T-helper 1 cell treated with Interleukin-12 subunit alpha and Interleukin-12 subunit beta and Interleukin-4 antibody, amounts not matched to agents 30 ng/mL and 1 ng/mL, for 36 hours (primary cell): ENCODE data around the gene ANXA2R. TPM values are rescaled to one million over a fixed set of nuclear protein-coding genes. Genes with fewer than 3 reads are reported as not detected.
"Not testable (repeated sequence)": the region's sequence is repeated elsewhere in the genome, so short reads cannot be mapped to it uniquely, and the experiment has no call there.

Experiments used
- intact Hi-C: fragments of 100-400 bp; cut with micrococcal nuclease; formaldehyde crosslinking; loops from one replicate; pipeline ENCODE4 v1.15.1; 2024
- total RNA-seq: library from RNA; stranded (reverse); gene quantifications from 2 replicates; pipeline ENCODE4 v1.2.3, GENCODE V29; 2022

The ANXA2R gene
- total RNA-seq, 1 donor from 2014 or later: 9.7 TPM

DNA sequence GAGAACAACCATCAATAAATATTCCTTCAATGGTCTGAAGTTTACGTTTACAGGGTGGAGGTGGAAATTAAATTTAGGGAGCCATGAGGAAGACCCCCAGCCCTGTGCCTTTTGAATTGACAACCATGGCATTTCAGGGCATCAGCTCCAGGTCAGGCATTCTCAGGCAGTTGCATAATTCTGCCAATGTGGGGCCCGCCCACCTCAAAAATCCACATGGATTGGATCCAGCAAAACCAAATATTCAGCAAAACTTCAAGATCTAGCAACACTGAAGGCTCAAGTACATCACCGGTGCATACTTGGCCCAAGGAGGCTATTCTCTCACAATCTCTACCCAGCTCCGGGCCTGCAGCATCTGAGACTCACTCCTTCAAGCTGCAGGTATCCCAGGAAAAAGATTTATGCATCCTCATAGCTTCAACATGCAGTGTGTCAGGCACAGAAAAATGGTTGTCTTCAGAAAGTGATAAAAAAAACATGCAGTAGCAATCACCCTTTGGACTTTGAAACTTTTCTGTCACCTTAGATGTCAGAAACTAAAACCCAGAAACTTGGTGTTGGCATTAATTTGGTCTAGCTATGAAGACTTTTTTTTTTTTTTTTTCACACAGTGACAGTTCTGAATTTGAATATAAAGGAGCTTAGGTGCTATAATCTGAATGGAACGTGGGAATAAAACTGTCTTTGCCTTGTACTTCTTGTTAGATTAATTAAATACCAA lies 21.4 kb upstream of the ANXA2R start:
- intact Hi-C loops: no loop called here

DNA sequence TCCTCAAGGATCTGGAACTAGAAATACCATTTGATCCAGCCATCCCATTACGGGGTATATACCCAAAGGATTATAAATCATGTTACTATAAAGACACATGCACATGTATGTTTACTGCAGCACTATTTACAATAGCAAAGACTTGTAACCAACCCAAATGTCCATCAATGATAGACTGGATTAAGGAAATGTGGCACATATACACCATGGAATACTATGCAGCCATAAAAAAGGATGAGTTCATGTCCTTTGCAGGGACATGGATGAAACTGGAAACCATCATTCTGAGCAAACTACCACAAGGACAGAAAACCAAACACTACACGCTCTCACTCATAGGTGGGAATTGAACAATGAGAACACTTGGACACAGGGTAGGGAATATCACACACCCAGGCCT lies 19.9 kb upstream of the ANXA2R start:
- intact Hi-C loops: not testable (repeated sequence)

DNA sequence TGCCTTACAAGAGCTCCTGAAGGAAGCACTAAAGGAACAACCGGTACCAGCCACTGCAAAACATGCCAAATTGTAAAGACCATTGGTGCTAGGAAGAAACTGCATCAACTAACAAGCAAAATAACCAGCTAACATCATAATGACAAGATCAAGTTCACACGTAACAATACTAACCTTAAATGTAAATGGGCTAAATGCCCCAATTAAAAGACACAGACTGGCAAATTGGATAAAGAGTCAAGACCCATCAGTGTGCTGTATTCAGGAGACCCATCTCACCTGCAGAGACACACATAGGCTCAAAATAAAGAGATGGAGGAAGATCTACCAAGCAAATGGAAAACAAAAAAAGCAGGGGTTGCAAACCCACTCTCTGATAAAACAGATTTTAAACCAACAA lies 15.0 kb upstream of the ANXA2R start:
- intact Hi-C loops: not testable (repeated sequence)

DNA sequence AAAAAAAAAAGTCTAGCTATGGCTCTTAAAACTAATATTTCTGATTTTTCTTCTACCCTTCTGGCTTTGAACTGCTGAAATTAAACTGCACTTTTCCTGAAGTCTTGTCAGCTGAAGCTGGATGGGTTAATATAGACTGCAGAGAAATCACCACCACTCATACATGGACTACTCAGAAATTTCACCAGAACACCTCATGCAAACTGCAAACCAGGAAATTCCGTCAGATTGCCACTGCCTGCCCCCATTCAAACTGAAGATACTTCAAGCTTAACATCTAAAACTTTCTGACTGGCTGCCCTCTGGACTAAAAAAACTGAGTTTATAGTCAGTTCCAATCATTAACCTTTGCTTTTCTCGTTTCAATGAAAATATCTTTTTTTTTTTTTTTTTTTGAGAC lies 11.6 kb upstream of the ANXA2R start:
- intact Hi-C loops: no loop called here

DNA sequence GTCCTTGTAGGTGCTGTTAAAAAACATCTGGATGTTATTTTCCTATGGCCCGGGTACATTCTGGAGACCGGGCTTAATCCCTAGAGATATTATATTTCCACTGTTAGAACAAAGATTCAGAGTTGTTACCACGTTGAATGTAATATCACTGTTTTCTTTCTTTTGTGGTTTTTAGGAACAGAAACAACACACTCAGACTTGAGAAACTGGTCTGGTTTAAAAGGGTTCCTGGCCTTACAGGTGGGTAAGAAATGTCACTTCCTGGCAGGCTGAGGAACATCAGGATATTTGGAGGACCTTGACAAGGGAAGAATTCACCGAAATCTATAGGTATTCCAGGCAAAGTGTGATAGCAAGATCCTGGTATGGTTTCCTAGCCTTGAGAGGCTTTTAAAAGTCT lies 10.3 kb upstream of the ANXA2R start:
- intact Hi-C loops: no loop called here

DNA sequence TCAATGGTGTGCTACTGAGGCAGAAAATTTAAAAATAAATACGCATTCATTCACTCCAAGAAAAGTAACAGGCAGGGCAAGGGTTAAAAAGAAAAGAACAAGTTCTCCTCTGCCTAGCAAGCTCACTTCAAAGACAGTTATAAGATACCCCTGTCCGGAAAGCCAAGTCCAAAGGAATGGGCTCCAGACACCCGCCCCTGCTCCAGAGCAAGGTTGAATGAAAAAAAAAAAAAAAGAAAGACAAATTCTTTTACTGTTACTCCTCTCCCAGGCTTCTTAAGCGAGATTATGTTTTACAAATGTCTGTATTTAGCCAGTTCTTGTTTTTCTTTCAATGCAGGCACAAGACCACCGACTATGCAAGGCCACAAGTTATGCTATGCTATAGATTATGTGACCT lies 9.1 kb upstream of the ANXA2R start:
- intact Hi-C loops: no loop called here

DNA sequence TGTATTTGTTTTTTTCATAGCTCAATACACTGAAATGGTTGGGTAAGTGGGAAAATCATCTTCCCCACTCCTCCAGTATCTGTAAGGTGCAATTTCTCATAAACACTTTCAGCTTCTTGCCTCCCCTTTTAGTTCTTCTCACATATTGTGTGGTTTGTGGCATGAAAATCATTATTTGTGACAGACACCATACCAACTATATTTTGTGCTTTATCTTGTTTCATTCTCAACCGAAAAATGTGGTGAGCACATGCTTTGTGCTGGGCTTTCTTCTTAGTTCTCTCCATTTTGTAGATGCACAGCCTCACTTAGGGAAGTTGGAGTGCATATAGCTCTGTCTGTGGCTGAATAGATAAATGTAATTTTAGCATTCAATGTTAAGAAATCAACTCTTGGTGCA lies 6.4 kb upstream of the ANXA2R start:
- intact Hi-C loops: no loop called here

DNA sequence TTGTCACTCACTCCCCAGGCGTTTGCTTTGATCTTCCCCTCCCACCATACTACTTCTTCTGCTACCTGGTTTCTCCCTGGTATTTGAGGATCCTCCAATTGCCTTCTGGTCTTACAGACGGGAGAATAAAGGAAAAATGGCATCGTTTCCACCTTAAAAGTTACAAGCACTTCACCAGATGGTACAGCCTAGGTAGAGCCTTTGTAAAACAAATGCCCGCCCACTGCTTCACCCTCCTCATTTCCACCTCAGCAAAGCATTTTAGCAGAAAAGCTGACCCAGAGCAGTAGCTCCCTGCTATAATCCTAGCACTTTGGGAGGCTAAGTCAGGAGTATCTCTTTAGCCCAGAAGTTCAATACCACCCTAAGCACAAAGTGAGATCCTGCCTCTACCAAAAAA lies 5.1 kb upstream of the ANXA2R start:
- intact Hi-C loops: no loop called here

DNA sequence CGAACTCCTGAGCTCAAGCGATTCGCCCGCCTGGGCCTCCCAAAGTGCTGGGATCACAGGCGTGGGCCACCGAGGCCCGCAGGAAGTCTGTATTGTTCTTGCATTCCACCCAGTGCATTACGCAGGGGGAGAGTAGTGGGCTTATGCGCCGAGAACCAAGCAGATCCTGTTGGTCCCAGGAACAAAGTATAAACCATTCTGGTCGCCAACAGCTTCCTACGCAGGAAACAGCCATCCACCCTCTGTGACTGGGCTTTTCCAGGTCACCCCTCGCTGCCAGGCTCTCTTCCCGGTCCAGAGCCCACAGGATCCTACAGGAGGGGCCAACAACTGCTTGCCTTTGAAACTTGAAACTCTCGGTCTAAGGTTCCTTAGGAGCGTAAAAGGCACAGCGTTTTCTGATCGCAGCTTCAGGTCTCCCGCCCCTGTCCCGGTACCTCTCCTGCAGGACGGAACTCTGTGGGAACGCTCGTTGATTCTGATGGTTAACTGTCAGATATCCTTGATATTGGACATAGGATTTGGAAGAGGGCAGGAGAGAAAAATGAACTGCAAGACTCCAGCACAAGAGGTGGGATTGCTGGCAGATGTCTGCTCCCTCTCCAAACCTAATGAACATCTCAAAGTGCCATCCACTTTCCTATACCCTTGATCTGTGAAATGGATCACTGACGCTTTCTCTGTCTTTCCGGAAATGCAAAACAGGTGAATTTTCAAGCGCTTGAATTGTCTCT lies 4.2 kb upstream of the ANXA2R start:
- intact Hi-C loops: no loop called here

DNA sequence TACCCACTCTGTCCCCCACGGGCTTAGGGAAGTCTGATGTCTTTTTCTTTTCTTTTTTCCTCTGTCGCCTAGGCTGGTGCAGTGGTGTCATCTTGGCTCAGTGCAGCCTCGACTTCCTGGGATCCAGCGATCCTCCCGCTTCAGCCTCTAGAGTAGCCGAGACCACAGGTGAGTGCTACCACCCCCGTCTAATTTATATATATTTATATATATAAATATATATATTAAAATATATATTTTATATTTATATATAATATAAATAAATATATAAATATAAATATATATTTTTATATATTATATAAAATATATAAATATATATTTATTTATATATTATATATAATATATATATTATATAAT lies 3.3 kb upstream of the ANXA2R start:
- intact Hi-C loops: no loop called here

DNA sequence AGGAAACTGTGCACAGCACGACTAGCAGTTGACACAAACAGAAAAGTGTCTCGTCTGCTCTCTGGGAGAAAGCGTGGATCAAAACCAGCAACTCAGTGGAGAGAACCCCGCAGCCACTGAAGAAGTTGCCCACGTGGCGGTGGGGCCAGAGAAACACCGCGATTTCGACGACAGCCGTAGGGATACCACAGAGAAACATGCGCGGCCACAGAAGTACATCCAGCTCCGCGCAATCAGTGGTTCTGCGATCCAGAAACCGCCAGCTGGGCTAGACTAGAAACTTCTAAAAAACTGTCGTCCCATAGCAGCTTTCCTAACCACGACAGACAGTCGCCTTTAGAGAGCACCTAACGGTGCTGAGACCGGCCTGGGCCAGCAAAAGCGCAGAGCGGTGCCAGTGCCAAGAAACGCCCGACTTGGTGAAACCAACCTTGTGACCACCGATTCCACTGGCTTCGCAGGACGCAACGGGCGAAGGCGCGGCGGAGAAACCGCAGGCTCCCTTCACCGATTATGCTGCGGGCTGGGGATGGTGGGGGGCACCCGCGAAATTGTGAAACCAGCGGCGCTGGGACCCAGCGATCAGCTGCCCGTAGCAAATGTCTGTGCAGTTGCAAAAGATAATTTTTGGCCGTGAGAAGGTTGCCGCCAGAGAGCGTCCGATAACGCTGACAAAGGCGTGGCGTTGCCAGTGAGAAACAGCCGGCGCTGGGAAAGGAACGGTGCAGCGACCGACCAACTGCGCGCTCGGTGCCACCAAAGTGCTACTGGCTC lies 2.7 kb upstream of the ANXA2R start:
- intact Hi-C loops: loop anchor here (1.0 kb wide), 1 partner anchor 441 kb away; no protein-coding TSS in a partner anchor

DNA sequence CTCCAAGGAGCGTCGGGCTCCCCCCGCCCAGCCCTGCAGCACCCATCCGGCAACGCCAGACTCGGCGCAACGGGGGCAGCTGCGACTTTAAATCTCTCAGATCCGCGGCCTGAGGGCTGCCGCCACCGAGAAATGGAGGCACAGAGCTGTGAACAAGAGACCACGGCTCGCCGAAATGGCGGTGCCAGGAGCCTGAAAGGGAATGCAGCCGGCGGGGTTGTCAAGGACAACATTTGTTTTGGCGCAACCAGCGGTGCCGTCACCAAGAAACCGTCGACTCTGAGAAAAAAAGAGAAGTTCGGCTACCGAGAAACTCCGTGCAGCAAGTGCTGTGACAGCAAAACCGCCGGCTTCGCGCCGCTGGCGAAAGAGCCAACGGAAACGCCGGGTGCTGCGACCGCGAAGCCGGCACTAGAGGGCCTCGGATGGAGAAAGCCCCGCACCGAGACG lies 2.1 kb upstream of the ANXA2R start:
- intact Hi-C loops: loop anchor here (1.0 kb wide), 1 partner anchor 442 kb away; no protein-coding TSS in a partner anchor

DNA sequence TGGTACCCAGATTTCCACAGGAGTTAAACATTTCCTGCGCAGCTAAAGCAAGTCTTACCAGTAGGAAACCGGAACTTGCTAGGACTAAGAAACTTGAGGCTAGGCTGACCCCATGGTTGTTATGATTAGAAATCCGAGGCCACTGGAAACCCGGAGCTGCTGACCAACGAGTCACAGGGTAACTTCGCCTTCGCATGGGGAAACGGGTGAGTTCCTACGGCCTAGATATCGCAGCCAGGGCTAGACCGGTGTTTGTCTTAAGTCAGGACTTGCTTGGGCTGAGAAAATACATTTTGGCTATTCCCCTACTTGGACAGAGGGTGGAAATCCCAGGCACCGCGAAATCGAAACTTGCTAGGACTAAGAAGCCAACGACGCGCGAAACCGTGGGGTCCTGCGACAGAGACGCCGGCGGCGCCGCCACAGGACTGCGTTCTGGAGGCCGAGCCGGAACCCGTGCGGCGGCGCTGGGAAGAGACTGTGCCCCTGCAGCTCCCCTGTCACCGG lies 1.6 kb upstream of the ANXA2R start:
- intact Hi-C loops: loop anchor here (1.0 kb wide), 1 partner anchor 443 kb away; no protein-coding TSS in a partner anchor

DNA sequence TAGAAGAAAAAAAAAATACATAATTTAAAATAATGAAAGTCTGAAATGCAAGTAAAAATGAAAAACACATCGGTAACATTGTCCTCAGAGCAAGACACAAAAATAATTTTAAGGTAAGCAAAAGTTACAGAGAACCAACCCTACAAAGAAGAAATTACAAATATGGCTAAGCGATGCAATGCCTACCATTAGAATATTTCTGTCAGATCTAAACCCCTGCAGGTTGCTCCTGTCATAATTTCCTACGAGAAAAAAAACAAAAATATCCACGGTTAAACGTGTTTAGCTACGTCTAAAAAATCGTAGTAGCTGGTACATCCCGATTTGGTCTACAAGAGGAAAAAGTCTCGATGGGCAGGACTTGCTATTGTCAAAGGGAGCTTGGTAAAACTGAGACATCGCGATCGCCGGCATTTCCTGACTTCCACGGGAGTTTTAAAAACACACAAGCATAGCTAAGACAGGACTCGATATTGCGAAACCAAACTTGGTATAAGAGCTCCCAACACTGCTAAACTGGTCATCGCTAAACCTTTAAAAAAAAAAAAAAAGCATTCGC lies 1.1 kb upstream of the ANXA2R start:
- intact Hi-C loops: no loop called here

DNA sequence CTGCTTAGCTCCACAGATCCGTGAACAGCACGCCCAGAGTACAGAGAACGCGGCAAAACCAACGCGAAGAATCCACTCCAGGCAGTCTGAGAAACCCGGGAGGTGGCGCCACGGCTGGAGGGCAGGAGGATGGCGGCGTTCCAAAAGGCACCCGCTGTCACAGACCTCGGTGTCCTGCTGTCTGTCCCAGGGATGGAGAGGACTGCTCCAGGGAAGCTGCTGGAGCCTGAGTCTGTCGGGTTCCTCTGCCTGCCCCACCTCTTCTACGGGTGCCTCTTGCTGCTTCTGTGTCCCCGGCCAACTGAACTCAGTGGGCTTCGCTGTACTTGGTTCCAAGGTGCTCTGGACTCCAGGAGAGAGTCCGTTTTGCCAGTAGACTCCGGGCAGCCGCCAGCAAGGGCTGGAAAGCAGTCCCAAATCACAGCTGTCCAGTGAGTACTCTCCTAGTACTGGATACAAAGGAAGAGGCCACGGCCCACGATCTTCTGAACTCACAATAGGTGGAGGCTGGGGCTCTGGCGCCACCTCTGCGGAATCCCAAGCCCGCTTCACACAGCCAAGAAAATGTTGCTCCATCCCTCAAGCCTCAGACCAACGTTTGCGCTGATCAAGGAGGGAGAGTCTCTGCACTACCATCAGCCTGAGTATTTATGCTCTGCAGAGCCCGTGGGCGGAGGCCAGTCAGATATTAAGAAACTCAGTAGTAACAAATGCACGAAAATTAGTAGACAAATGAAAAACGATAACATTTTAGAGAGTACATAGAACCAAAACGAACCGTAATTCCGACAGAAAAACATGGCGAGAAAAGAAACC lies 440 bp downstream of the ANXA2R start:
- intact Hi-C loops: loop anchor here (1.0 to 2.0 kb wide), 13 partner anchors 19 to 1135 kb away; partner anchors contain the start of genes C5orf34, HMGCS1 and RIMOC1

DNA sequence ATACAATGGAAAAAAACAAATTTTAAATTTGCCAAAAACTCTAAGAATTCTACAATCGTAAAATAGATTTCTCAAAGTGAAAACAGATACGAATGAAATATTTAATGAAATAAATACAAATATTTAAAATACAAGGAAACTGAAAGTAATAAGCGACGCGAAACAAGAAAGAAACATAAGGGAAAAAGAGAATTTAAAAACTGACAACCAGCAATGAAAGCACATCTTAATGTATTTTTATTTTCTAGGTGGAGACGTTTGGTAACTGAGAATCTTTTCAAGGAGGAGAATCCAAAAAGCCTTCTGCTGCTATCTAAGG lies 1.0 kb downstream of the ANXA2R start:
- intact Hi-C loops: loop anchor here (2.0 kb wide), 1 partner anchor 290 kb away; no protein-coding TSS in a partner anchor

DNA sequence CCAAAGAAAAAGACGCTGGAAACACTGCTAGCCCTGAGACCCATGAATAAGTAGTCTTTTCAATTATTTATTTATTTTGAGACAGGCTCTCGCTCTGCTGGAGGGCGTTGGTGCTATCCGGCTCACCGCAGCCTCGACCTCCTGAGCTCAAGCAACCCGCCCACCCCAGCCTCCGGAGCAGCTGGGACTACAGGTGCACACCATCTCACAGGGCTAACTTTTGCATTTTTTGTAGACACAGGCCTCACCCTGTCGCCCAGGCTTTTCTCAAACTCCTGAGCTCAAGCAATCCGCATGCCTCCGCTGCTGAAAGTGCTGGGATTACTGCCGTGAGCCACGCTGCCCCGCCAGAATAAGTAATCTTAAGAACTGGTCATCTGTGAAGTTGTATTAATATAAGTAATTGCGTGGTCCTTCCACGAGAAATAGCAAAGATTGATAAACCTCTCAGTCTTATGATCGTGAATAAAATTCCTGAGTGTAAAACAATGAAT lies 1.6 kb downstream of the ANXA2R start:
- intact Hi-C loops: loop anchor here (1.0 to 2.0 kb wide), 2 partner anchors 9 to 290 kb away; no protein-coding TSS in a partner anchor

DNA sequence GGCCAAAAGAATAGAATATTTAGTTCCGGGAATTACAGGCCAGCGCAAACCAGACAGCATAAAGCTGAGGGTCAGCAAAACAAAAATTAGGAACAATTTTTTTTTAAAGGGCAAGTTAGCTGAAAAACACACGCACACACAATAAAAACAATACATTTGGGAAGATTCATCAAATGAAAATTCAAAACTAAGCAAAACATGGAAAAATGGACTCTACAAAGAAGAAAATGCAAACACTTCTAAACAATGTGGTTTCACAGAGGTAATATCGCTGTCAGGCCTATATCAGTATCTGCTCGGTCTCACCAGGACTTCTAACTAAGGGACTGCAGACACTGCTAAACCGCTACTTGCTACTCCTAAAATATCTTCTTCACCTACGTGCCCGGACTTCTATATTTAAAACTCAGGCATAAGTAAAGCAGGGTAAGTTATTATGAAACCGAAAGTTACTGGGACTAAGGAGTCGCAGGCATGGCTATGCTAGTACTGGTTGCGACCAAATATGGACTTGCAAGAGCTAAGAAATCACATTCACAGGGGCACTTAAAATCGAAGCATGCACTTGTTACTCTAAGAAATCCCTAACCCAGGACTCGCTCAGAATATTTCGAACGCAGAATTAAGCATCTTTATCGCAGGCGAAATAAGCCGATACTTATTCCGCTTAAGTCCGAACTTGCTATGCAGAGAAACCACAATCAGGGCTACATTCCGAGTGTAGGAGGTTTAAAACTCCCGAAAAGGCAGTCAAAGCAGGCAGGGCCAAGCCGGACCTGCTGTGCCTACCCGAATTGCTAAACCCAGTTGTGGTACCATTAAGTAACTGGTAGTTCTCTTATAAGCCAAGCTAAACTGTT lies 2.3 kb downstream of the ANXA2R start:
- intact Hi-C loops: loop anchor here (1.0 to 2.0 kb wide), 2 partner anchors 9 to 289 kb away; no protein-coding TSS in a partner anchor
